Fibroblast of villous mesenchyme (primary cell): ENCODE results near the gene KRTAP5-8. TPM values are rescaled to one million over a fixed set of nuclear protein-coding genes. Genes with fewer than 3 reads are reported as not detected.
A peak's percentile ranks its signal among the peaks of the same experiment; 100 is the strongest.
"Not testable (repeated sequence)": the region's sequence is repeated elsewhere in the genome, so short reads cannot be mapped to it uniquely, and the experiment has no call there.

Experiments
- DNase-seq: peaks from one replicate; pipeline ENCODE4 v3.0.0-alpha.2; 2010; ENCODE audit warnings: low read depth
- H3K4me3 ChIP-seq: 2 replicates; pipeline ENCODE4 v1.5.1; 2011; ENCODE audit warnings: low read depth, mild to moderate bottlenecking, low read length
- CTCF ChIP-seq: IDR thresholded peaks from 2 replicates; pipeline ENCODE4 v1.5.1; 2012; ENCODE audit warnings: low read depth, mild to moderate bottlenecking, low read length; ENCODE audit not compliant: insufficient read depth
- total RNA-seq: library from RNA; depleted of rRNA; stranded (reverse); fragments of >200 nt; gene quantifications from 2 replicates; pipeline ENCODE4 v1.2.3, GENCODE V29; 2012

The KRTAP5-8 gene
- not detected in 2 replicates for total RNA-seq

DNA sequence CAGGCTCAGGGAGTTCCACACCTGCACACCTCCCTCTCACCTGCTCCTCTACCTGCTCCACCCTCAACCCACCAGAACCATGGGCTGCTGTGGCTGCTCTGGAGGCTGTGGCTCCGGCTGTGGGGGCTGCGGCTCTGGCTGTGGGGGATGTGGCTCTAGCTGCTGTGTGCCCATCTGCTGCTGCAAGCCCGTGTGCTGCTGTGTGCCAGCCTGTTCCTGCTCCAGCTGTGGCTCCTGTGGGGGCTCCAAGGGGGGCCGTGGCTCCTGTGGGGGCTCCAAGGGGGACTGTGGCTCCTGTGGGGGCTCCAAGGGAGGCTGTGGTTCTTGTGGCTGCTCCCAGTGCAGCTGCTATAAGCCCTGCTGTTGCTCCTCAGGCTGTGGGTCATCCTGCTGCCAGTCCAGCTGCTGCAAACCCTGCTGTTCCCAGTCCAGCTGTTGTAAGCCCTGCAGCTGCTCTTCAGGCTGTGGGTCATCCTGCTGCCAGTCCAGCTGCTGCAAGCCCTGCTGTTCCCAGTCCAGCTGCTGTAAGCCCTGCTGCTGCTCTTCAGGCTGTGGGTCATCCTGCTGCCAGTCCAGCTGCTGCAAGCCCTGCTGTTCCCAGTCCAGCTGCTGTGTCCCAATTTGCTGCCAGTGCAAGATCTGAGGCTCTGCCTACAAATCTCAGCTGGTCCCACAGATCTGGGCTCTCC lies at the start of gene KRTAP5-8:
Gene KRTAP5-8, plus strand, starts transcription at position 49 of the 689 bp plus-strand sequence. Its CDS starts 31 bp downstream, at position 80.
- peak; percentile 6 for DNase-seq

DNA sequence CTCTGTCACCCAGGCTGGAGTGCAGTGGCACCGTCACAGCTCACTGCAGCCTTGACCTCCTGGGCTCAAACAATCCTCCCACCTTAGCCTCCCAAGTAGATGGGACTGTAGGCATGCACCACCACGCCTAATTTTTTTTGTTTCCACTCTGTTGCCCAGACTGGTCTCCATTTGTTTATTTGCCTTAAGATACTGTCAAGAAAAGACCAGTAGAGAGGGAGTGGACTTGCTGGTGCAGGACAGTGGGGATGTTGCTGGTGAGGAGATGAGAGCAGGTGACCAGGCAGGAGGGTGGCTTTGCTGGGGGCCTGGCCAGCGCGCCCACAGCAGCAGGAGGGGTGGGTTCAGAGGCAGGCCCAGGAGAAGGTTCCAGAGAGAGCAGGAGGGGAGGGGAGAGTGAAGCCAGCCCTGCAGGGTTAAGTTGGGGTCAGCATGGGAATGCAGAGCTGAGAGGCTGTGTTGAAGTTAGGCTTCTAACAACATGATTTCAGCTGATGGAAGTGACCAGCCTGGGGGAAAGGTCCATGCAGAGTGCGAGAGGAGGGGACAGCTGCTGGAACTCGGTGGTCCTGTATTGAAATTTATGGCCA lies 49.0 kb upstream of the KRTAP5-8 start:
- DNase-seq, result peak; percentile 3
- no peak overlapping the region for H3K4me3 ChIP-seq
- no peak for TF ChIP-seq CTCF

More for the DNA sequence above, at the start of gene KRTAP5-8:
- not testable (repeated sequence) for H3K4me3 ChIP-seq

DNA sequence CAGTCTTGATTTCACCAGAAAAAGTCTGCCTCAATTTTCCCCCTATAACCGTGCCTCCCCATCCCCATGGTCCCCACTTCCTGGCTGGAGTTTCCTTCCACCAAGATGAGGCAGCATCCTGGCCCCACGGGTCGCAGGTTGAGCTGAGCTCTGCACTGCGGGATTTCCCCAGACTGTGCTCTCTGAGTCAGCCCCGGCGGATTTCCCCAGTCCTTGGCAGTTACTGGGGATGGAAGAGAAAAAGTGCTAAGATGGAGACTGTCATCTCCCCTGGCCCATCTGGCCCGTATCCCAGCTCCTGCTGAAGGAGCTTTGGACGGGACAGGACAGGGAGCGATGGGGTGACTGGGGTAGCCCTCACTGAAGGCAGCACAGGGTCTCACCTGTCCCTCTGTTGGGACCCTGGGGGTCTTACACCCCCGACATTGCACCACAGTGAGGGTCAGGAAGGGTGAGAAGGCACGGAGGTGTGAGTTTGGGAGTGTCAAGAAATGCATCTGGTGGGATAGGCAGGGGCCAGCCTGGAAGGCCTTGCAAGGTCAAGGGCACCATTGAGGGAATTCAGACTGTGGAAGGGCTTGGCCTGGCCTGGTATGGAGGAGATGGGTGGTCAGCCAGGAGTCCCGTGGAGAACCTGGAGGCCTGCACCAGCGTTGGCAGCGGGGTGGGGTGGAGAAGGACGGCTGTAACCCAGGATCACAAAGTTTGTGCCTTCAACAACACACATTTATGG lies 48.3 kb upstream of the KRTAP5-8 start:
- no peak overlapping the region for H3K4me3 ChIP-seq
- DNase-seq, result peak; percentile 23
- TF ChIP-seq CTCF, result no peak

GRCh38 chr11:71490044-71490730 lies 47.6 kb upstream of the KRTAP5-8 start:
- H3K4me3 ChIP-seq, result no peak overlapping the region
- DNase-seq, result no peak
- TF ChIP-seq CTCF, result no peak

GRCh38 chr11:71490731-71491390 lies 47.0 kb upstream of the KRTAP5-8 start:
- DNase-seq, result no peak
- H3K4me3 ChIP-seq, result no peak overlapping the region
- TF ChIP-seq CTCF, result no peak

GRCh38 chr11:71491531-71491930 lies 46.3 kb upstream of the KRTAP5-8 start:
- no peak overlapping the region for H3K4me3 ChIP-seq
- no peak for DNase-seq
- no peak for TF ChIP-seq CTCF
